ENCODE measurements around the gene HOOK1. TPM values are rescaled to one million over a fixed set of nuclear protein-coding genes. Genes with fewer than 3 reads are reported as not detected.

HOOK1 gene
- total RNA-seq, 1 experiment from 2014 or later: 0.57 TPM

- POLR2A ChIA-PET: no interaction called here
- intact Hi-C loops (cut with micrococcal nuclease; ENCODE audit: unreplicated experiment): no loop called here
- Histone ChIP-seq H3K9me3 (ENCODE audit: control insufficient read depth, insufficient read depth, low read depth, low read length) (no peaks in the 10 kb centered on the region), H3K27me3 (ENCODE audit: control insufficient read depth, insufficient read depth, low read length) (no peaks in the 10 kb centered on the region), H3K4me1 (ENCODE audit: control insufficient read depth, insufficient read depth, low read length) (no peaks in the 10 kb centered on the region), H3K27ac (ENCODE audit: low read length) (no peak overlapping the region), H3K36me3 (ENCODE audit: control insufficient read depth, insufficient read depth, low read length) (no peaks in the 10 kb centered on the region), H3K4me3 (ENCODE audit: low read depth in 2 of 2, low read length in 2 of 2) (no peak overlapping the region)
- BruUV-seq (replicated peaks): no TSS peak
- in situ Hi-C loops (cut with HindIII; ENCODE audit: low pct_unique_long_range_greater_than_20kb, low sequenced_read_pairs): no loop called here
- no peak for TF ChIP-seq TCF7L2 (IDR thresholded peaks at IDR 0.05; ENCODE audit: low read depth, low read length)
- no peak for TF ChIP-seq REST (IDR thresholded peaks at IDR 0.05; ENCODE audit: insufficient read depth in 1 of 2, low read depth in 2 of 2, low read length in 1 of 2)
- no peak for ATAC-seq
- no peak for DNase-seq (ENCODE audit: low read depth, low spot score)
- CTCF ChIA-PET: no interaction called here
These were observed 43.4 kb upstream of the HOOK1 start for GRCh38 chr1:59771361-59771760.

GRCh38 chr1:59775480-59775879, 39.3 kb upstream of the HOOK1 start:
- Histone ChIP-seq H3K27ac (ENCODE audit: low read length) (no peak overlapping the region), H3K4me1 (ENCODE audit: control insufficient read depth, insufficient read depth, low read length) (no peaks in the 10 kb centered on the region), H3K27me3 (ENCODE audit: control insufficient read depth, insufficient read depth, low read length) (no peaks in the 10 kb centered on the region), H3K4me3 (ENCODE audit: low read depth in 2 of 2, low read length in 2 of 2) (no peak overlapping the region), H3K9me3 (ENCODE audit: control insufficient read depth, insufficient read depth, low read depth, low read length) (no peaks in the 10 kb centered on the region), H3K36me3 (ENCODE audit: control insufficient read depth, insufficient read depth, low read length) (no peaks in the 10 kb centered on the region)
- intact Hi-C loops (cut with micrococcal nuclease; ENCODE audit: unreplicated experiment): no loop called here
- no peak for ATAC-seq
- BruUV-seq (replicated peaks): no TSS peak
- POLR2A ChIA-PET: no interaction called here
- in situ Hi-C loops (cut with HindIII; ENCODE audit: low pct_unique_long_range_greater_than_20kb, low sequenced_read_pairs): no loop called here
- TF ChIP-seq CTCF (IDR thresholded peaks at IDR 0.05): no peak
- TF ChIP-seq REST (IDR thresholded peaks at IDR 0.05; ENCODE audit: insufficient read depth in 1 of 2, low read depth in 2 of 2, low read length in 1 of 2): no peak
- TF ChIP-seq POLR2AphosphoS5 (IDR thresholded peaks at IDR 0.05; ENCODE audit: low read depth, low read length): no peak
- TF ChIP-seq TCF7L2 (IDR thresholded peaks at IDR 0.05; ENCODE audit: low read depth, low read length): no peak
- no peak for TF ChIP-seq SIN3A (IDR thresholded peaks at IDR 0.05; ENCODE audit: borderline replicate concordance, insufficient read depth, low read depth, low read length)
- CTCF ChIA-PET: no interaction called here
- no peak for DNase-seq (ENCODE audit: low read depth, low spot score)
